Measurements from ENCODE around the gene SLC6A18.

Gene SLC6A18

GRCh38 chr5:1200495-1201326 lies 24.5 kb upstream of the SLC6A18 start:
- POLR2A ChIA-PET: no interaction called here
- H3K27me3 ChIP-seq (replicated peaks in 2 of 5; ENCODE audit: control insufficient read depth in 4 of 5, insufficient read depth in 5 of 5, low read length in 4 of 5): peaks cover 0 to 43% (median 2%) of the 10 kb centered on the region in 5 experiments
- no peaks in the 10 kb centered on the region for H3K9me3 ChIP-seq (ENCODE audit: control extremely low read depth in 1 of 5, control insufficient read depth in 4 of 5, insufficient read depth in 2 of 5, low read depth in 1 of 5, low read length in 4 of 5)
- CTCF ChIA-PET: no interaction called here
- 79% methylated on average over 25 of the region's 28 CpGs for WGBS (ENCODE audit: insufficient coverage)
- DNase-seq: no peak
- H3K36me3 ChIP-seq (ENCODE audit: control insufficient read depth in 4 of 4, insufficient read depth in 4 of 4, low read length in 3 of 4): no peaks in the 10 kb centered on the region
- no peak overlapping the region for H3K4me3 ChIP-seq (ENCODE audit: control insufficient read depth in 1 of 7, extremely low read depth in 1 of 7, insufficient read depth in 4 of 7, low read depth in 2 of 7, low read length in 6 of 7)
- peaks cover 0 to 2% (median 0%) of the 10 kb centered on the region in 4 experiments for H3K4me1 ChIP-seq (ENCODE audit: control extremely low read depth in 1 of 4, control insufficient read depth in 4 of 4, insufficient read depth in 4 of 4, low read length in 3 of 4)
- no peak overlapping the region for H3K27ac ChIP-seq (ENCODE audit: insufficient read depth in 1 of 2, low read depth in 1 of 2, low read length in 2 of 2, poor library complexity in 1 of 2, severe bottlenecking in 2 of 2)

GRCh38 chr5:1201327-1202025 lies 23.7 kb upstream of the SLC6A18 start, which contains the start of gene SLC6A19:
TSS of gene SLC6A19 (plus strand) at chr5:1201595. CDS start at chr5:1201651, 56 bp downstream.
- Histone ChIP-seq H3K27me3 (replicated peaks in 2 of 5; ENCODE audit: control insufficient read depth in 4 of 5, insufficient read depth in 5 of 5, low read length in 4 of 5) (peaks cover 0 to 40% (median 3%) of the 10 kb centered on the region in 5 experiments), H3K27ac (ENCODE audit: insufficient read depth in 1 of 2, low read depth in 1 of 2, low read length in 2 of 2, poor library complexity in 1 of 2, severe bottlenecking in 2 of 2) (no peak within 1 kb of the TSS), H3K4me1 (ENCODE audit: control extremely low read depth in 1 of 4, control insufficient read depth in 4 of 4, insufficient read depth in 4 of 4, low read length in 3 of 4) (peaks cover 0 to 2% (median 0%) of the 10 kb centered on the region in 4 experiments), H3K36me3 (ENCODE audit: control insufficient read depth in 4 of 4, insufficient read depth in 4 of 4, low read length in 3 of 4) (no peaks in the 10 kb centered on the region), H3K9me3 (ENCODE audit: control extremely low read depth in 1 of 5, control insufficient read depth in 4 of 5, insufficient read depth in 2 of 5, low read depth in 1 of 5, low read length in 4 of 5) (no peaks in the 10 kb centered on the region), H3K4me3 (ENCODE audit: control insufficient read depth in 1 of 7, extremely low read depth in 1 of 7, insufficient read depth in 4 of 7, low read depth in 2 of 7, low read length in 6 of 7) (no peak within 1 kb of the TSS)
- POLR2A ChIA-PET: no interaction called here
- 79% methylated on average over 39 of the region's 51 CpGs for WGBS (ENCODE audit: insufficient coverage)
- CTCF ChIA-PET: no interaction called here
- no peak for DNase-seq

GRCh38 chr5:1202026-1202797 lies 23.0 kb upstream of the SLC6A18 start:
- no peak overlapping the region for H3K27ac ChIP-seq (ENCODE audit: insufficient read depth in 1 of 2, low read depth in 1 of 2, low read length in 2 of 2, poor library complexity in 1 of 2, severe bottlenecking in 2 of 2)
- 88% methylated on average over 25 of the region's 26 CpGs for WGBS (ENCODE audit: insufficient coverage)
- ChIA-PET CTCF (no interaction called here), POLR2A (no interaction called here)
- DNase-seq: no peak
- H3K4me3 ChIP-seq (ENCODE audit: control insufficient read depth in 1 of 7, extremely low read depth in 1 of 7, insufficient read depth in 4 of 7, low read depth in 2 of 7, low read length in 6 of 7): no peak overlapping the region
- H3K36me3 ChIP-seq (ENCODE audit: control insufficient read depth in 4 of 4, insufficient read depth in 4 of 4, low read length in 3 of 4): no peaks in the 10 kb centered on the region
- peaks cover 0 to 2% (median 0%) of the 10 kb centered on the region in 4 experiments for H3K4me1 ChIP-seq (ENCODE audit: control extremely low read depth in 1 of 4, control insufficient read depth in 4 of 4, insufficient read depth in 4 of 4, low read length in 3 of 4)
- H3K9me3 ChIP-seq (ENCODE audit: control extremely low read depth in 1 of 5, control insufficient read depth in 4 of 5, insufficient read depth in 2 of 5, low read depth in 1 of 5, low read length in 4 of 5): no peaks in the 10 kb centered on the region
- peaks cover 0 to 35% (median 3%) of the 10 kb centered on the region in 5 experiments for H3K27me3 ChIP-seq (replicated peaks in 2 of 5; ENCODE audit: control insufficient read depth in 4 of 5, insufficient read depth in 5 of 5, low read length in 4 of 5)

GRCh38 chr5:1202798-1203185 lies 22.4 kb upstream of the SLC6A18 start:
- H3K9me3 ChIP-seq (ENCODE audit: control extremely low read depth in 1 of 5, control insufficient read depth in 4 of 5, insufficient read depth in 2 of 5, low read depth in 1 of 5, low read length in 4 of 5): no peaks in the 10 kb centered on the region
- no peak overlapping the region for H3K27ac ChIP-seq (ENCODE audit: insufficient read depth in 1 of 2, low read depth in 1 of 2, low read length in 2 of 2, poor library complexity in 1 of 2, severe bottlenecking in 2 of 2)
- H3K36me3 ChIP-seq (ENCODE audit: control insufficient read depth in 4 of 4, insufficient read depth in 4 of 4, low read length in 3 of 4): no peaks in the 10 kb centered on the region
- WGBS (ENCODE audit: insufficient coverage): 87% methylated on average over 5 of the region's 7 CpGs
- DNase-seq: no peak
- peaks cover 0 to 2% (median 0%) of the 10 kb centered on the region in 4 experiments for H3K4me1 ChIP-seq (ENCODE audit: control extremely low read depth in 1 of 4, control insufficient read depth in 4 of 4, insufficient read depth in 4 of 4, low read length in 3 of 4)
- H3K4me3 ChIP-seq (ENCODE audit: control insufficient read depth in 1 of 7, extremely low read depth in 1 of 7, insufficient read depth in 4 of 7, low read depth in 2 of 7, low read length in 6 of 7): no peak overlapping the region
- peaks cover 0 to 32% (median 5%) of the 10 kb centered on the region in 5 experiments for H3K27me3 ChIP-seq (replicated peaks in 2 of 5; ENCODE audit: control insufficient read depth in 4 of 5, insufficient read depth in 5 of 5, low read length in 4 of 5)
- ChIA-PET POLR2A (no interaction called here), CTCF (no interaction called here)

GRCh38 chr5:1203311-1203967 lies 21.7 kb upstream of the SLC6A18 start:
- Histone ChIP-seq H3K9me3 (ENCODE audit: control extremely low read depth in 1 of 5, control insufficient read depth in 4 of 5, insufficient read depth in 2 of 5, low read depth in 1 of 5, low read length in 4 of 5) (no peaks in the 10 kb centered on the region), H3K27ac (ENCODE audit: insufficient read depth in 1 of 2, low read depth in 1 of 2, low read length in 2 of 2, poor library complexity in 1 of 2, severe bottlenecking in 2 of 2) (no peak overlapping the region), H3K36me3 (ENCODE audit: control insufficient read depth in 4 of 4, insufficient read depth in 4 of 4, low read length in 3 of 4) (no peaks in the 10 kb centered on the region), H3K4me1 (ENCODE audit: control extremely low read depth in 1 of 4, control insufficient read depth in 4 of 4, insufficient read depth in 4 of 4, low read length in 3 of 4) (peaks cover 0 to 2% (median 0%) of the 10 kb centered on the region in 4 experiments), H3K4me3 (ENCODE audit: control insufficient read depth in 1 of 7, extremely low read depth in 1 of 7, insufficient read depth in 4 of 7, low read depth in 2 of 7, low read length in 6 of 7) (no peak overlapping the region), H3K27me3 (replicated peaks in 2 of 5; ENCODE audit: control insufficient read depth in 4 of 5, insufficient read depth in 5 of 5, low read length in 4 of 5) (peaks cover 0 to 26% (median 5%) of the 10 kb centered on the region in 5 experiments)
- ChIA-PET CTCF (no interaction called here), POLR2A (no interaction called here)
- no peak for DNase-seq
- WGBS (ENCODE audit: insufficient coverage): 88% methylated on average over 19 of the region's 24 CpGs

- Histone ChIP-seq H3K36me3 (ENCODE audit: control insufficient read depth in 4 of 4, insufficient read depth in 4 of 4, low read length in 3 of 4) (no peaks in the 10 kb centered on the region), H3K4me3 (ENCODE audit: control insufficient read depth in 1 of 7, extremely low read depth in 1 of 7, insufficient read depth in 4 of 7, low read depth in 2 of 7, low read length in 6 of 7) (no peak overlapping the region), H3K27ac (ENCODE audit: insufficient read depth in 1 of 2, low read depth in 1 of 2, low read length in 2 of 2, poor library complexity in 1 of 2, severe bottlenecking in 2 of 2) (no peak overlapping the region), H3K9me3 (ENCODE audit: control extremely low read depth in 1 of 5, control insufficient read depth in 4 of 5, insufficient read depth in 2 of 5, low read depth in 1 of 5, low read length in 4 of 5) (no peaks in the 10 kb centered on the region), H3K4me1 (ENCODE audit: control extremely low read depth in 1 of 4, control insufficient read depth in 4 of 4, insufficient read depth in 4 of 4, low read length in 3 of 4) (peaks cover 0 to 2% (median 0%) of the 10 kb centered on the region in 4 experiments), H3K27me3 (replicated peaks in 2 of 5; ENCODE audit: control insufficient read depth in 4 of 5, insufficient read depth in 5 of 5, low read length in 4 of 5) (peaks cover 0 to 20% (median 5%) of the 10 kb centered on the region in 5 experiments)
- ChIA-PET CTCF (interaction anchor here (1.1 kb wide), 1 partner anchor 21 kb away, joined by 3 read pairs; no protein-coding TSS in a partner anchor), POLR2A (interaction anchor here (0.7 kb wide), 1 partner anchor 135 kb away, joined by 3 read pairs; no protein-coding TSS in a partner anchor)
- DNase-seq: no peak
- WGBS (ENCODE audit: insufficient coverage): 83% methylated on average over 16 of the region's 25 CpGs
Measured at GRCh38 chr5:1203968-1204692, 21.1 kb upstream of the SLC6A18 start.
